OCI-LY1 (cell line): ENCODE measurements around the gene SPATA17.

Experiments
- H2AFZ ChIP-seq: fragments of 200-600 bp; sonication (generic), shearing (Covaris generic); 2 replicates; pipeline ENCODE4 v1.6.0; 2014; ENCODE audit warnings: antibody characterized with exemption, mild to moderate bottlenecking, low read length
- H3F3A ChIP-seq: fragments of 200-600 bp; sonication (generic), shearing (Covaris generic); 2 replicates; pipeline ENCODE4 v1.6.0; 2014; ENCODE audit warnings: mild to moderate bottlenecking, antibody characterized with exemption, low read length, moderate library complexity; ENCODE audit not compliant: insufficient read depth
- H3K27ac ChIP-seq: fragments of 200-600 bp; sonication (generic); 2 replicates; pipeline ENCODE4 v1.5.1; 2014; ENCODE audit warnings: low read length, mixed run types, mild to moderate bottlenecking, low read depth; ENCODE audit not compliant: poor library complexity, severe bottlenecking
- H3K27me3 ChIP-seq: fragments of 200-600 bp; sonication (generic); 2 replicates; pipeline ENCODE4 v1.6.0; 2014; ENCODE audit warnings: antibody characterized with exemption, mild to moderate bottlenecking, low read length, moderate library complexity; ENCODE audit not compliant: insufficient read depth
- H3K36me3 ChIP-seq: fragments of 200-600 bp; sonication (generic); 2 replicates; pipeline ENCODE4 v1.6.1; 2014; ENCODE audit warnings: mild to moderate bottlenecking, antibody characterized with exemption, low read length, moderate library complexity, mixed read lengths; ENCODE audit not compliant: insufficient read depth
- H3K4me1 ChIP-seq: fragments of 200-600 bp; sonication (generic); 2 replicates; pipeline ENCODE4 v1.5.1; 2014; ENCODE audit warnings: mild to moderate bottlenecking, low read length, moderate library complexity; ENCODE audit not compliant: insufficient read depth, severe bottlenecking
- H3K4me2 ChIP-seq: fragments of 200-600 bp; sonication (generic), shearing (Covaris generic); 2 replicates; pipeline ENCODE4 v1.6.1; 2014; ENCODE audit warnings: low read length
- H3K4me3 ChIP-seq: fragments of 200-600 bp; sonication (generic); 2 replicates; pipeline ENCODE4 v1.5.1; 2014; ENCODE audit warnings: low read length, low read depth, mild to moderate bottlenecking, mixed read lengths; ENCODE audit not compliant: poor library complexity, severe bottlenecking
- H3K79me2 ChIP-seq: fragments of 200-600 bp; shearing (Covaris generic); 2 replicates; pipeline ENCODE4 v1.6.1; 2016; ENCODE audit warnings: mixed run types, low read length, mixed read lengths; ENCODE audit not compliant: insufficient read depth
- H3K9ac ChIP-seq: fragments of 200-600 bp; sonication (generic), shearing (Covaris generic); 2 replicates; pipeline ENCODE4 v1.6.1; 2014; ENCODE audit warnings: mild to moderate bottlenecking, low read length, mixed read lengths
- H3K9me2 ChIP-seq: fragments of 200-600 bp; sonication (generic), shearing (Covaris generic); 2 replicates; pipeline ENCODE4 v1.6.1; 2014; ENCODE audit warnings: low read depth, mild to moderate bottlenecking, low read length, mixed read lengths
- H3K9me3 ChIP-seq: fragments of 200-600 bp; shearing (Covaris generic); 2 replicates; pipeline ENCODE4 v1.6.1; 2014; ENCODE audit warnings: low read length, mixed read lengths
- H4K20me1 ChIP-seq: fragments of 200-600 bp; sonication (generic), shearing (Covaris generic); 2 replicates; pipeline ENCODE4 v1.6.0; 2016; ENCODE audit warnings: mild to moderate bottlenecking, low read length; ENCODE audit not compliant: insufficient read depth
- CTCF ChIP-seq: fragments of 200-600 bp; sonication (generic), shearing (Covaris generic); IDR thresholded peaks from 2 replicates; pipeline ENCODE4 v1.5.1; 2017; ENCODE audit warnings: mild to moderate bottlenecking, antibody characterized with exemption, low read length, moderate library complexity, mixed read lengths
- EZH2 ChIP-seq: fragments of 200-600 bp; sonication (generic), shearing (Covaris generic); IDR thresholded peaks from 2 replicates; pipeline ENCODE4 v1.8.0; 2017; ENCODE audit warnings: borderline replicate concordance, mixed run types, mild to moderate bottlenecking, antibody characterized with exemption, low read length, moderate library complexity, mixed read lengths

The SPATA17 gene

GRCh38 chr1:217910203-217910602 is 279.1 kb downstream of the SPATA17 start:
- Histone ChIP-seq H3K4me3 (no peak overlapping the region), H3K27ac (no peak overlapping the region), H4K20me1 (no peaks in the 10 kb centered on the region), H3K79me2 (no peaks in the 10 kb centered on the region), H3K4me1 (no peaks in the 10 kb centered on the region), H3K9ac (no peak overlapping the region), H3K36me3 (no peaks in the 10 kb centered on the region), H2AFZ (no peak overlapping the region), H3K9me2 (no peaks in the 10 kb centered on the region), H3F3A (no peaks in the 10 kb centered on the region), H3K27me3 (no peaks in the 10 kb centered on the region), H3K9me3 (no peaks in the 10 kb centered on the region), H3K4me2 (no peak overlapping the region)
- no peak for TF ChIP-seq EZH2
- no peak for TF ChIP-seq CTCF

DNA sequence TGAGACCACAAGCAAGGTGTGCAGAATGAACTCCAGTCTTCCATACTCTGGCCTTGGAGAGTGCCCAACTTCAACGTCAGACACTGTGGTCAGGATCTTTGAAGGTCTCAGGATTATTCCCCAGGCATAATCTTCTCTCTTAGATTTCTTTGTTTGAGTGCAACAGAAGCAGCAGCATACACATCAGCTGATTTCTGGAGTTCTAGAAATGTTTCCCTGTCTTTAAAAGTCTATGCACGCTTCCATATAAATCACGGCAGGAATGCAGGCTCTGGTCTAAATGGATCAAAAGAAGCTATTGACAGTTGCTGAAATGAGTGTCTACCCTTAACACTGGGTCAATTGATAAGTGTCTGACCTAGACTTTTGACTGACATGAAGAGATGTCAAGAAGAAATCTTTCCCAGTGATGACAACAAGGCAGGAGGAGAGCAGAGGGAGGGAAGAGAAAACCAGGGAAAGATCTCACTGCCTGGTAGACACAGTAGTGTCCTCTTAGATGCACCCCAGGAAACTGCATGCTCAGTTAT is 279.7 kb downstream of the SPATA17 start:
- Histone ChIP-seq H3K4me1 (no peaks in the 10 kb centered on the region), H3K36me3 (no peaks in the 10 kb centered on the region), H4K20me1 (no peaks in the 10 kb centered on the region), H3K27me3 (no peaks in the 10 kb centered on the region), H3F3A (no peaks in the 10 kb centered on the region), H3K9me3 (no peaks in the 10 kb centered on the region), H2AFZ (no peak overlapping the region), H3K4me2 (no peak overlapping the region), H3K27ac (no peak overlapping the region), H3K9ac (no peak overlapping the region), H3K4me3 (no peak overlapping the region), H3K79me2 (no peaks in the 10 kb centered on the region), H3K9me2 (no peaks in the 10 kb centered on the region)
- TF ChIP-seq CTCF (no peak), EZH2 (no peak)

DNA sequence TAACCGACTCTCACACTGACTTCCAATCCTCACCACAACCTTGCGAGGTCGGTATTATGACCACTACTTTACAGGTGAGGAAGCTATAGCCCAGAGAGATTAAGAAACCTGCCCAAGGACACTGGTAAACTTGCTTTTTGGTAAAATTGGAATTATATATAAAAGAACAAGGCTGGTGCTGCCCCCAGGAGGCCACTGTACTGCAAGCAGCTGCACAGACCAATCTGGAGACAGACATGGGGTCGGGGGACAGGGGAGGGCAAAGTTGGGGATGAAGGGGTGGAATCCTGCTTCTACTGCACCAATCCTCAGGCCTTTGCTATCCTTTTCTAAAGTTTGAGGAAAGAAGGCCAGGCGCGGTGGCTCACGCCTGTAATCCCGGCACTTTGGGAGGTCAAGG is 280.8 kb downstream of the SPATA17 start:
- H3F3A ChIP-seq = no peaks in the 10 kb centered on the region
- no peaks in the 10 kb centered on the region for H3K9me2 ChIP-seq
- H3K9ac ChIP-seq = no peak overlapping the region
- H4K20me1 ChIP-seq = no peaks in the 10 kb centered on the region
- H3K4me2 ChIP-seq = no peak overlapping the region
- no peaks in the 10 kb centered on the region for H3K4me1 ChIP-seq
- no peak overlapping the region for H3K4me3 ChIP-seq
- H2AFZ ChIP-seq = no peak overlapping the region
- H3K27me3 ChIP-seq = no peaks in the 10 kb centered on the region
- TF ChIP-seq EZH2 = no peak
- peak; percentile 44 for TF ChIP-seq CTCF
- H3K36me3 ChIP-seq = no peaks in the 10 kb centered on the region
- H3K79me2 ChIP-seq = no peaks in the 10 kb centered on the region
- H3K9me3 ChIP-seq = no peaks in the 10 kb centered on the region
- no peak overlapping the region for H3K27ac ChIP-seq
